Measurements from ENCODE around the gene SDHAF4.

DNA sequence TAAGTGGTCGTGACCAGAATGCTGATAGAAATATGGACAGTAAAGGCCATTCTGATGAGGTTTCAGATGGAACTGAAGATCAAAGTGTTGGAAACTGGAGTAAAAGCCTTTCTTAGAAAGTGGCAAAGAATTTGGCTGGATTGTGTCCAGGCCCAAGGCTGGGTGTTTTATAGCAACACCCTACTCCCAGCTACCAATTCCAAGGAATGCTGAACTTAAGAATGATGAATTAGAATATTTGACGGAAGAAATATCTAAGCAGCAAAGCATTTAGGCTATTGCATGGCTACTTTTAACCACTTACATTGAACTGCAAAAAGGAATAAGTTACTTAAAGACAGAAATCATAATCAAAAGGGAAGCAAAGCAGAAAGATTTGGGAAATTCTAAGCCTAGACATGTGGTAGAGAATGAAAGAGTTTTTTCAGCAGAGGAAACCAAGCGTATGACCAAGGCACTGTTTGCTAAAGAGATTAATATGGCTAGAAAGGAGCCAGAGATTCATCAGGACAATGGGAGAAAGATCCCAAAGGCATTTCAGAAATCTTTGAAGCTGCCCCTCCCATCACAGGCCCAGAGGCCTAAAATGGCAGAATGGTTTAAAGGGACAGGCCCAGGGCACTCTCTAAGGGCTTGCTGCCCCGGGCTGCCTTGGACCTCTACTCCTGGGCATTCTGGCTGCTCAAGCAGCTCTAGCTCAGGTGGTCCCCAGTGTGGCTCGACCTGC, 25.8 kb downstream of the SDHAF4 start:
- TF ChIP-seq POLR2AphosphoS5 (IDR thresholded peaks at IDR 0.05; ENCODE audit: low read depth, low read length) (no peak), TAF1 (IDR thresholded peaks at IDR 0.05; ENCODE audit: borderline replicate concordance, insufficient read depth, low read length) (no peak)
- TF ChIP-seq, protein P1, sequence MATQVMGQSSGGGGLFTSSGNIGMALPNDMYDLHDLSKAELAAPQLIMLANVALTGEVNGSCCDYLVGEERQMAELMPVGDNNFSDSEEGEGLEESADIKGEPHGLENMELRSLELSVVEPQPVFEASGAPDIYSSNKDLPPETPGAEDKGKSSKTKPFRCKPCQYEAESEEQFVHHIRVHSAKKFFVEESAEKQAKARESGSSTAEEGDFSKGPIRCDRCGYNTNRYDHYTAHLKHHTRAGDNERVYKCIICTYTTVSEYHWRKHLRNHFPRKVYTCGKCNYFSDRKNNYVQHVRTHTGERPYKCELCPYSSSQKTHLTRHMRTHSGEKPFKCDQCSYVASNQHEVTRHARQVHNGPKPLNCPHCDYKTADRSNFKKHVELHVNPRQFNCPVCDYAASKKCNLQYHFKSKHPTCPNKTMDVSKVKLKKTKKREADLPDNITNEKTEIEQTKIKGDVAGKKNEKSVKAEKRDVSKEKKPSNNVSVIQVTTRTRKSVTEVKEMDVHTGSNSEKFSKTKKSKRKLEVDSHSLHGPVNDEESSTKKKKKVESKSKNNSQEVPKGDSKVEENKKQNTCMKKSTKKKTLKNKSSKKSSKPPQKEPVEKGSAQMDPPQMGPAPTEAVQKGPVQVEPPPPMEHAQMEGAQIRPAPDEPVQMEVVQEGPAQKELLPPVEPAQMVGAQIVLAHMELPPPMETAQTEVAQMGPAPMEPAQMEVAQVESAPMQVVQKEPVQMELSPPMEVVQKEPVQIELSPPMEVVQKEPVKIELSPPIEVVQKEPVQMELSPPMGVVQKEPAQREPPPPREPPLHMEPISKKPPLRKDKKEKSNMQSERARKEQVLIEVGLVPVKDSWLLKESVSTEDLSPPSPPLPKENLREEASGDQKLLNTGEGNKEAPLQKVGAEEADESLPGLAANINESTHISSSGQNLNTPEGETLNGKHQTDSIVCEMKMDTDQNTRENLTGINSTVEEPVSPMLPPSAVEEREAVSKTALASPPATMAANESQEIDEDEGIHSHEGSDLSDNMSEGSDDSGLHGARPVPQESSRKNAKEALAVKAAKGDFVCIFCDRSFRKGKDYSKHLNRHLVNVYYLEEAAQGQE (IDR thresholded peaks at IDR 0.05; ENCODE audit: insufficient read depth in 1 of 2, low read depth in 2 of 2, low read length in 2 of 2): no peak

Data from PFSK-1 (cell line).